Measurements from ENCODE around the gene KRT1. TPM values are rescaled to one million over a fixed set of nuclear protein-coding genes. Genes with fewer than 3 reads are reported as not detected.
"Not testable (repeated sequence)": the region's sequence is repeated elsewhere in the genome, so short reads cannot be mapped to it uniquely, and the experiment has no call there.

KRT1 gene
- total and polyA plus RNA-seq, 5 donors, result not detected

- H3K4me1 ChIP-seq (ENCODE audit: control insufficient read depth, insufficient read depth, low read length), result no peaks in the 10 kb centered on the region
- no peak for DNase-seq
- peaks cover 4% of the 10 kb centered on the region for H3K27me3 ChIP-seq (ENCODE audit: control insufficient read depth, insufficient read depth)
- 83% methylated on average over 4 of the region's 4 CpGs for WGBS
- ATAC-seq, result no peak
- no peak overlapping the region for H3K27ac ChIP-seq (ENCODE audit: low read length)
- H3K9me3 ChIP-seq (ENCODE audit: control insufficient read depth, low read length), result no peaks in the 10 kb centered on the region
- H3K4me3 ChIP-seq (ENCODE audit: low read length), result no peak overlapping the region
- intact Hi-C loops (cut with DNase I), result no loop called here
Observed at GRCh38 chr12:52670506-52670905, 9.7 kb downstream of the KRT1 start.

GRCh38 chr12:52669941-52670340 lies 10.3 kb downstream of the KRT1 start:
- WGBS, result 77% methylated on average over 3 of the region's 3 CpGs
- not testable (repeated sequence) for H3K9me3 ChIP-seq (ENCODE audit: control insufficient read depth, low read length); H3K4me1 ChIP-seq (ENCODE audit: control insufficient read depth, insufficient read depth, low read length); ATAC-seq; H3K27me3 ChIP-seq (ENCODE audit: control insufficient read depth, insufficient read depth); H3K27ac ChIP-seq (ENCODE audit: low read length); H3K4me3 ChIP-seq (ENCODE audit: low read length); DNase-seq
- intact Hi-C loops (cut with DNase I), result loop anchor here in 1 of 4 donors (10.0 kb wide), 1 partner anchor 205 kb away; no protein-coding TSS in a partner anchor

- Histone ChIP-seq H3K4me3 (ENCODE audit: low read length) (no peak overlapping the region), H3K27me3 (ENCODE audit: control insufficient read depth, insufficient read depth) (peaks cover 4% of the 10 kb centered on the region), H3K9me3 (ENCODE audit: control insufficient read depth, low read length) (no peaks in the 10 kb centered on the region), H3K27ac (ENCODE audit: low read length) (no peak overlapping the region), H3K4me1 (ENCODE audit: control insufficient read depth, insufficient read depth, low read length) (no peaks in the 10 kb centered on the region)
- ATAC-seq (no peak), DNase-seq (no peak)
- intact Hi-C loops (cut with DNase I), result loop anchor here in 1 of 4 donors (10.0 kb wide), 1 partner anchor 205 kb away; no protein-coding TSS in a partner anchor
Observed at GRCh38 chr12:52669426-52669825, 10.8 kb downstream of the KRT1 start.

GRCh38 chr12:52667931-52668330 lies 12.3 kb downstream of the KRT1 start:
- intact Hi-C loops (cut with DNase I), result loop anchor here in 1 of 4 donors (10.0 kb wide), 1 partner anchor 207 kb away; no protein-coding TSS in a partner anchor
- Histone ChIP-seq H3K9me3 (ENCODE audit: control insufficient read depth, low read length) (no peaks in the 10 kb centered on the region), H3K4me3 (ENCODE audit: low read length) (no peak overlapping the region), H3K27ac (ENCODE audit: low read length) (no peak overlapping the region), H3K27me3 (ENCODE audit: control insufficient read depth, insufficient read depth) (peaks cover 4% of the 10 kb centered on the region), H3K4me1 (ENCODE audit: control insufficient read depth, insufficient read depth, low read length) (no peaks in the 10 kb centered on the region)
- WGBS, result 78% methylated on average over 7 of the region's 7 CpGs
- DNase-seq (no peak), ATAC-seq (no peak)

GRCh38 chr12:52667509-52667908 lies 12.7 kb downstream of the KRT1 start:
- DNase-seq, result no peak
- Histone ChIP-seq H3K27ac (ENCODE audit: low read length) (no peak overlapping the region), H3K9me3 (ENCODE audit: control insufficient read depth, low read length) (no peaks in the 10 kb centered on the region), H3K27me3 (ENCODE audit: control insufficient read depth, insufficient read depth) (peaks cover 4% of the 10 kb centered on the region), H3K4me3 (ENCODE audit: low read length) (no peak overlapping the region), H3K4me1 (ENCODE audit: control insufficient read depth, insufficient read depth, low read length) (no peaks in the 10 kb centered on the region)
- intact Hi-C loops (cut with DNase I), result loop anchor here in 1 of 4 donors (10.0 kb wide), 1 partner anchor 207 kb away; no protein-coding TSS in a partner anchor
- 66% methylated on average over 9 of the region's 9 CpGs for WGBS
- no peak for ATAC-seq

GRCh38 chr12:52666471-52666870 lies 13.7 kb downstream of the KRT1 start:
- DNase-seq (no peak), ATAC-seq (no peak)
- Histone ChIP-seq H3K9me3 (ENCODE audit: control insufficient read depth, low read length) (no peaks in the 10 kb centered on the region), H3K4me1 (ENCODE audit: control insufficient read depth, insufficient read depth, low read length) (no peaks in the 10 kb centered on the region), H3K27me3 (ENCODE audit: control insufficient read depth, insufficient read depth) (peaks cover 4% of the 10 kb centered on the region), H3K4me3 (ENCODE audit: low read length) (no peak overlapping the region), H3K27ac (ENCODE audit: low read length) (no peak overlapping the region)
- 78% methylated on average over 3 of the region's 3 CpGs for WGBS
- intact Hi-C loops (cut with DNase I), result loop anchor here in 1 of 4 donors (10.0 kb wide), 1 partner anchor 208 kb away; no protein-coding TSS in a partner anchor

- H3K4me3 ChIP-seq (ENCODE audit: low read length), result no peak overlapping the region
- DNase-seq (no peak), ATAC-seq (no peak)
- intact Hi-C loops (cut with DNase I), result loop anchor here in 1 of 4 donors (10.0 kb wide), 1 partner anchor 211 kb away; no protein-coding TSS in a partner anchor
- no peaks in the 10 kb centered on the region for H3K4me1 ChIP-seq (ENCODE audit: control insufficient read depth, insufficient read depth, low read length)
- no peaks in the 10 kb centered on the region for H3K27me3 ChIP-seq (ENCODE audit: control insufficient read depth, insufficient read depth)
- no peak overlapping the region for H3K27ac ChIP-seq (ENCODE audit: low read length)
- no peaks in the 10 kb centered on the region for H3K9me3 ChIP-seq (ENCODE audit: control insufficient read depth, low read length)
Observed at GRCh38 chr12:52663420-52663819, 16.8 kb downstream of the KRT1 start.

GRCh38 chr12:52662918-52663229 lies 17.3 kb downstream of the KRT1 start:
- H3K4me1 ChIP-seq (ENCODE audit: control insufficient read depth, insufficient read depth, low read length), result no peaks in the 10 kb centered on the region
- no peak for DNase-seq
- no peak overlapping the region for H3K4me3 ChIP-seq (ENCODE audit: low read length)
- intact Hi-C loops (cut with DNase I), result loop anchor here in 1 of 4 donors (10.0 kb wide), 1 partner anchor 212 kb away; no protein-coding TSS in a partner anchor
- H3K9me3 ChIP-seq (ENCODE audit: control insufficient read depth, low read length), result no peaks in the 10 kb centered on the region
- no peak overlapping the region for H3K27ac ChIP-seq (ENCODE audit: low read length)
- H3K27me3 ChIP-seq (ENCODE audit: control insufficient read depth, insufficient read depth), result no peaks in the 10 kb centered on the region
- ATAC-seq, result no peak

- DNase-seq (no peak), ATAC-seq (no peak)
- Histone ChIP-seq H3K4me3 (ENCODE audit: low read length) (no peak overlapping the region), H3K27me3 (ENCODE audit: control insufficient read depth, insufficient read depth) (no peaks in the 10 kb centered on the region), H3K27ac (ENCODE audit: low read length) (no peak overlapping the region), H3K9me3 (ENCODE audit: control insufficient read depth, low read length) (no peaks in the 10 kb centered on the region), H3K4me1 (ENCODE audit: control insufficient read depth, insufficient read depth, low read length) (peaks cover 2% of the 10 kb centered on the region)
- intact Hi-C loops (cut with DNase I), result loop anchor here in 1 of 4 donors (10.0 kb wide), 1 partner anchor 212 kb away; no protein-coding TSS in a partner anchor
- 64% methylated on average over 10 of the region's 10 CpGs for WGBS
Observed at GRCh38 chr12:52662093-52662917, 17.9 kb downstream of the KRT1 start.

GRCh38 chr12:52661668-52662067 lies 18.5 kb downstream of the KRT1 start:
- Histone ChIP-seq H3K27ac (ENCODE audit: low read length) (no peak overlapping the region), H3K27me3 (ENCODE audit: control insufficient read depth, insufficient read depth) (no peaks in the 10 kb centered on the region), H3K4me1 (ENCODE audit: control insufficient read depth, insufficient read depth, low read length) (peaks cover 2% of the 10 kb centered on the region), H3K9me3 (ENCODE audit: control insufficient read depth, low read length) (no peaks in the 10 kb centered on the region), H3K4me3 (ENCODE audit: low read length) (no peak overlapping the region)
- DNase-seq, result no peak
- no peak for ATAC-seq
- intact Hi-C loops (cut with DNase I), result loop anchor here in 1 of 4 donors (10.0 kb wide), 1 partner anchor 213 kb away; no protein-coding TSS in a partner anchor
- 90% methylated on average over 3 of the region's 3 CpGs for WGBS

GRCh38 chr12:52660934-52661499 lies 19.2 kb downstream of the KRT1 start:
- peaks cover 2% of the 10 kb centered on the region for H3K4me1 ChIP-seq (ENCODE audit: control insufficient read depth, insufficient read depth, low read length)
- intact Hi-C loops (cut with DNase I), result loop anchor here in 1 of 4 donors (10.0 kb wide), 1 partner anchor 214 kb away; no protein-coding TSS in a partner anchor
- H3K9me3 ChIP-seq (ENCODE audit: control insufficient read depth, low read length), result no peaks in the 10 kb centered on the region
- WGBS, result 72% methylated on average over 3 of the region's 3 CpGs
- H3K27ac ChIP-seq (ENCODE audit: low read length), result no peak overlapping the region
- ATAC-seq, result no peak
- no peak for DNase-seq
- H3K27me3 ChIP-seq (ENCODE audit: control insufficient read depth, insufficient read depth), result no peaks in the 10 kb centered on the region
- no peak overlapping the region for H3K4me3 ChIP-seq (ENCODE audit: low read length)

Data from right cardiac atrium (tissue), 5 donors.